Transverse colon (tissue), 3 donors: ENCODE results near the gene DDX46.

Experiments
- POLR2A ChIP-seq: fragments of 450-650 bp; IDR thresholded peaks from one replicate; pipeline ENCODE4 v1.6.1; 2016; ENCODE audit warnings: antibody characterized with exemption, mild to moderate bottlenecking, moderate library complexity
- TF ChIP-seq, protein P1 (sequence below), 5 experiments: fragments of 200-600 bp in 3 of 5; fragments of 450-650 bp in 2 of 5; sonication (generic) in 3 of 5; IDR thresholded peaks; 1 replicate in 2 of 5; 2 replicates in 3 of 5; pipeline ENCODE4 v1.5.1; 2016 to 2017; ENCODE audit warnings: antibody characterized with exemption in 5 of 5, inconsistent platforms in 3 of 5, mild to moderate bottlenecking in 2 of 5, moderate library complexity in 1 of 5

DNA sequence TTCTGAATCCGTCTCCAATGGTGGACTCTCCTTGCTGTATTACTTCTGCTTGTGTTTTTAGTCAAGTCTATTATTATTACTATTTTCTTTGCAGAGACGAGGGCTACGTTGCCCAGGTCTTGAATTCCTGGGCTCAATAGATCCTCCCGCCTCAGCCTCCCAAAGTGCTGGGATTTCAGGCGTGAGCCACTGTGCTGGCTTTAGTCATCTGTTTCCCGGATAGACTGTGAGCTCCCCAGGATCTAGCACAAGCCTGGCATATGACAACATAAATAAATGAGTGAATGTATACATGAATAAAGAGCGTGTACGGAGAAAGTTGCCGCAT is 439 bp upstream of the DDX46 start:
- TF ChIP-seq POLR2A, result no peak
- TF ChIP-seq, protein P1, sequence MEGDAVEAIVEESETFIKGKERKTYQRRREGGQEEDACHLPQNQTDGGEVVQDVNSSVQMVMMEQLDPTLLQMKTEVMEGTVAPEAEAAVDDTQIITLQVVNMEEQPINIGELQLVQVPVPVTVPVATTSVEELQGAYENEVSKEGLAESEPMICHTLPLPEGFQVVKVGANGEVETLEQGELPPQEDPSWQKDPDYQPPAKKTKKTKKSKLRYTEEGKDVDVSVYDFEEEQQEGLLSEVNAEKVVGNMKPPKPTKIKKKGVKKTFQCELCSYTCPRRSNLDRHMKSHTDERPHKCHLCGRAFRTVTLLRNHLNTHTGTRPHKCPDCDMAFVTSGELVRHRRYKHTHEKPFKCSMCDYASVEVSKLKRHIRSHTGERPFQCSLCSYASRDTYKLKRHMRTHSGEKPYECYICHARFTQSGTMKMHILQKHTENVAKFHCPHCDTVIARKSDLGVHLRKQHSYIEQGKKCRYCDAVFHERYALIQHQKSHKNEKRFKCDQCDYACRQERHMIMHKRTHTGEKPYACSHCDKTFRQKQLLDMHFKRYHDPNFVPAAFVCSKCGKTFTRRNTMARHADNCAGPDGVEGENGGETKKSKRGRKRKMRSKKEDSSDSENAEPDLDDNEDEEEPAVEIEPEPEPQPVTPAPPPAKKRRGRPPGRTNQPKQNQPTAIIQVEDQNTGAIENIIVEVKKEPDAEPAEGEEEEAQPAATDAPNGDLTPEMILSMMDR (IDR thresholded peaks at IDR 0.05), result no peak
